Fibroblast of the aortic adventitia (primary cell): ENCODE results near the gene CCNY. TPM values are rescaled to one million over a fixed set of nuclear protein-coding genes. Genes with fewer than 3 reads are reported as not detected.
A peak's percentile ranks its signal among the peaks of the same experiment; 100 is the strongest.

Source experiments
- DNase-seq: peaks from one replicate; pipeline ENCODE4 v3.0.0-alpha.2; 2010; ENCODE audit warnings: low read depth
- H3K4me3 ChIP-seq: 2 replicates; pipeline ENCODE4 v1.5.1; 2011; ENCODE audit warnings: low read depth, mild to moderate bottlenecking, control low read depth, low read length, moderate library complexity
- CTCF ChIP-seq: IDR thresholded peaks from 2 replicates; pipeline ENCODE4 v1.5.1; 2011; ENCODE audit warnings: mild to moderate bottlenecking, low read length, control low read depth, inconsistent platforms; ENCODE audit not compliant: insufficient read depth
- total RNA-seq: library from RNA; depleted of rRNA; stranded (reverse); fragments of >200 nt; gene quantifications from 2 replicates; pipeline ENCODE4 v1.2.3, GENCODE V29; 2012; ENCODE audit warnings: low replicate concordance

The CCNY gene
- total RNA-seq, 1 donor: 55.4 TPM

GRCh38 chr10:35612385-35613106, 276.2 kb downstream of the CCNY start:
- H3K4me3 ChIP-seq: no peak overlapping the region
- TF ChIP-seq CTCF: no peak

GRCh38 chr10:35613107-35613440, 276.8 kb downstream of the CCNY start:
- TF ChIP-seq CTCF: no peak
- no peak overlapping the region for H3K4me3 ChIP-seq
- DNase-seq: no peak

More at GRCh38 chr10:35612385-35613106, 276.2 kb downstream of the CCNY start:
- DNase-seq: no peak

GRCh38 chr10:35613597-35614226, 277.4 kb downstream of the CCNY start:
- peak; percentile 71 for TF ChIP-seq CTCF
- H3K4me3 ChIP-seq: no peak overlapping the region
- peak; percentile 72 for DNase-seq

- TF ChIP-seq CTCF: no peak
- H3K4me3 ChIP-seq: no peak overlapping the region
- no peak for DNase-seq
These were observed 278.0 kb downstream of the CCNY start for GRCh38 chr10:35614312-35614711.

Other genes with a start within 250 kb of the CCNY start
- gene CUL2, start 246.2 kb upstream of the CCNY start, total RNA-seq: 28.1 and 34.1 TPM in 2 replicates
- 10.1 and 27.2 TPM in 2 replicates for gene CREM, start 209.7 kb upstream of the CCNY start, total RNA-seq